KG1 (cell line): ENCODE data around the gene SPACA6.
"Not testable (repeated sequence)": the region's sequence is repeated elsewhere in the genome, so short reads cannot be mapped to it uniquely, and the experiment has no call there.

Experiments used
- DNase-seq: peaks from one replicate; lab custom pipeline; 2025; lab: John Stamatoyannopoulos, UW

The SPACA6 gene, protein sequence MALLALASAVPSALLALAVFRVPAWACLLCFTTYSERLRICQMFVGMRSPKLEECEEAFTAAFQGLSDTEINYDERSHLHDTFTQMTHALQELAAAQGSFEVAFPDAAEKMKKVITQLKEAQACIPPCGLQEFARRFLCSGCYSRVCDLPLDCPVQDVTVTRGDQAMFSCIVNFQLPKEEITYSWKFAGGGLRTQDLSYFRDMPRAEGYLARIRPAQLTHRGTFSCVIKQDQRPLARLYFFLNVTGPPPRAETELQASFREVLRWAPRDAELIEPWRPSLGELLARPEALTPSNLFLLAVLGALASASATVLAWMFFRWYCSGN

DNA sequence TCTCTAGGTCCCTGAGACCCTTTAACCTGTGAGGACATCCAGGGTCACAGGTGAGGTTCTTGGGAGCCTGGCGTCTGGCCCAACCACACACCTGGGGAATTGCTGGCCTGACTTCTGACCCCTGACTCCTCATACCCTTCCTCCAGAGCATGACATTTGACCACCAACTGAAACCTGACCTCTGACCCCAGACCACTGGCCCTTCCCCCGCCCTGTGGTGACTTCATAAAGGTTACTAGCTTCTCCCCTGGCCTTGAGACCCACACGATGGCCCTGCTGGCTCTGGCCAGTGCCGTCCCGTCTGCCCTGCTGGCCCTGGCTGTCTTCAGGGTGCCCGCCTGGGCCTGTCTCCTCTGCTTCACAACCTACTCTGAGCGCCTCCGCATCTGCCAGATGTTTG lies at the start of gene SPACA6:
Gene SPACA6 (plus strand): TSS at position 71 of the 400 bp plus-strand sequence. CDS start 197 bp downstream, at position 268.
- DNase-seq: no peak

GRCh38 chr19:51644636-51645271 lies 48.4 kb upstream of the SPACA6 start:
- DNase-seq: no peak

GRCh38 chr19:51646730-51647129 lies 46.4 kb upstream of the SPACA6 start, which contains the start of gene SIGLEC14:
Gene SIGLEC14, minus strand, starts transcription at chr19:51646825. Its CDS starts 66 bp downstream, at chr19:51646759.
- DNase-seq: not testable (repeated sequence)

GRCh38 chr19:51647318-51647717 lies 45.8 kb upstream of the SPACA6 start:
- DNase-seq: no peak

DNA sequence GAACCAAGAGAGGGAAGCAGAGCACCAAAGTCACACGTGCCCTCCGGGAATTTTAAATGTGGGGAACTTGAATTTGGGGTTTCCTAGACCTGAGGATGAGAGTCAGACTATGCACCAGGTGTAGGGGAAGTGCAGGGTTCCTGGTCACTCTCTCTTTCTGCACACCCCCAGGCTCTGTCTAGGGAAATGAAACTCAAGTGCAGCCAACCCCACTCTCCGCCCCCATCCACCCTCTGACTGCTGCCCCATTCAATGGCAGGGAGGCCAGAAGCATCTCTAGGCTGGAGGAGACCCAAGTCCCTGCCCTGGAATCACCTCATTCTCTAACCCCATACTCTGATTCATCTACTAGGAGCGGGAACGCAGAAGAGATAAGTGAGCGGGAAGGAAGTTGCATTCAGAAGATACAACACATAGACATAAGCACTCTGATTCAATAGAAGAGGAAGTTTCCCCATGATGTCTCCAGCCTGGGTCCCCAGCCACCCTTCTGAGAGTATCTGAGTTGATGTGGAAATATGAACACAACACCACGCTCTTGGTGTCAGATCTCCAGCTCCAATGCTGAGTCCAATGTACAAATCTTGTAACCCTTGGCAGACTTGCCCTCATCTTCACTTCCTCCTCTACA lies 41.8 kb upstream of the SPACA6 start:
- DNase-seq: no peak

DNA sequence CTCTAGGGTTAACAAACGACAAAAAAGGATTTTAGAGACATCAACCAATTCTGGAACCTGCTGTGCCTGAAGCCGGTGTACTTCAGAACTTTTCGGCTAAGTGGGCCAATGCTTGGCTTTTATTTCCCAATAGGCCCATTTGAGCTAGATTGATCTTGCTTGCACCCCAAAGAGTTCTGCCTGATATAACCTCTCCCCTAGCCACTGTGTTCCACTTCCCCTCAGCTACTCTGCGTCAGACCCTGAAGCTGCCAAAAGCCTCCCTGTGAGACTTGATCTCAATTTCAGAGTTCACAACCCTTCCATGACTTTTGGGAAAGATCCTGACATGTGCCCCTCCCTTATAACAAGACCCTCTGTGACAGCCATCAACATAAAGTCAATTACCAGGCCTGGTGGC lies 40.9 kb upstream of the SPACA6 start:
- no peak for DNase-seq

DNA sequence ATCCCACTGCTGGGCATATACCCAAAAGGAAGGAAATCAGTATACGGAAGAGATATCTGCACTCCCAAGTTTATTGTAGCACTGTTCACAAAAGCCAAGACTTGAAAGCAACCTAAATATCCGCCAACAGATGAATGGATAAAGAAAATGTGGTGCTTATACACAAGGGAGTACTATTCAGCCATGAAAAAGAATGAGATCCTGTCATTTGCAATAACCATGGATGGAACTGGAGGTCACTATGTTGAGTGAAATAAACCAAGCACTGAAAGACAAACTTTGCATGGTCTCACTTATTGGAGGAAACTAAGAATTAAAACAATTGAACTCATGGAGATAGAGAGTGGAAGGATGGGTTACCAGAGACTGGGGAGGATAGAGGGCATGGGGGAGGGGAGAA lies 40.0 kb upstream of the SPACA6 start:
- no peak for DNase-seq

GRCh38 chr19:51654783-51655182 lies 38.3 kb upstream of the SPACA6 start:
- no peak for DNase-seq

DNA sequence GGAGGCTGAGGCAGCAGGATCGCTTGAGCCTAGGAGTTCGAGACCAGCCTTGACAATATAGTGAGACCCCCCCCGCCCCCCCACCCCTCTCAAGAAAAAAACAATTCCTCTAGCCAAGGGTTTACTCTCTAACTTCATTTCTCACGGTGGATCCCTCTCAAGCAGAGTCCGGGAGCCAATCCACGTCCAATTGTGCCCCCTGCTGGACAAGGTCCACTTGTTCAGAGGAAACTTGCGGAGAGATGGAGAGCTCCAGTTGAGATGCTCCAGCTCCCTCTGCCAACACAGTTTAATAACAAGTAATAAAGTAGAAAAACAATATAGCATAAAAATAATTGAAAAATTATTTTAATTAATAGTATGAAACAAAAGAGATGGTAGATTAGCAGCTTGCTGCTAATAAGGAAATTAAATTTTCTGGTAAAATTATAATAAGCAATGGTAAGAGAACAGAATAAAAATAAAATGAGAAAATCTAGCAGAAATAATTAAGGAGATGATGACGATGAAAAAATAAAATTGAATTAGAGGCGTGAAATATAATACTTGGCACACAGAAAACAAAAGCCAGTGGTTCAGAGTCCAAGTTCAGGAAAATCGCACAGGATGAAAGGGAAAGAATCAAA lies 32.0 kb upstream of the SPACA6 start:
- peak; percentile 58 for DNase-seq

GRCh38 chr19:51663650-51664049 lies 29.5 kb upstream of the SPACA6 start:
- DNase-seq: no peak

- DNase-seq: no peak
Measured at GRCh38 chr19:51664131-51664530, 29.0 kb upstream of the SPACA6 start.

- no peak for DNase-seq
Measured at GRCh38 chr19:51664997-51665396, 28.1 kb upstream of the SPACA6 start.

- no peak for DNase-seq
Measured at GRCh38 chr19:51668216-51668615, 24.9 kb upstream of the SPACA6 start.

GRCh38 chr19:51675911-51676565 lies 17.1 kb upstream of the SPACA6 start:
- not testable (repeated sequence) for DNase-seq

DNA sequence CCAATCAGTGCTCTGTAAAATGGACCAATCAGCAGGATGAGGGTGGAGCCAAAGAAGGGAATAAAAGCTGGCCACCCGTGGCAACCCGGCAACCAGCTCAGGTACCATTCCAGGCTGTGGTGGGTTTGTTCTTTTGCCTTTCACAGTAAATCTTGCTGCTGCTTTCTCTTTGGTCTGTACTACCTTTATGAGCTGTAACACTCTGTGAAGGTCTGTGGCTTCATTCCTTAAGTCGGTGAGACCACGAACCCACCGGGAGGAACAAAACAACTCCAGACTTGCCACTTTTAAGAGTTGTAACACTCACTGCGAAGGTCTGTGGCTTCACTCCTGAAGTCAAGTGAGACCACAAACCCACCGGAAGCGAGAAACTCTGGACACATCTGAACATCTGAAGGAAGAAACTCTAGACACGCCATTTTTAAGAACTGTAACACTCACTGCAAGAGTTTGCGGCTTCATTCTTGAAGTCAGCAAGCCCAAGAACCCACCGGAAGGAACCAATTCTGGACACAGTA lies 16.5 kb upstream of the SPACA6 start:
- no peak for DNase-seq

- no peak for DNase-seq
Measured at GRCh38 chr19:51680474-51680873, 12.7 kb upstream of the SPACA6 start.

GRCh38 chr19:51681286-51681941 lies 11.7 kb upstream of the SPACA6 start:
- peak; percentile 40 for DNase-seq

DNA sequence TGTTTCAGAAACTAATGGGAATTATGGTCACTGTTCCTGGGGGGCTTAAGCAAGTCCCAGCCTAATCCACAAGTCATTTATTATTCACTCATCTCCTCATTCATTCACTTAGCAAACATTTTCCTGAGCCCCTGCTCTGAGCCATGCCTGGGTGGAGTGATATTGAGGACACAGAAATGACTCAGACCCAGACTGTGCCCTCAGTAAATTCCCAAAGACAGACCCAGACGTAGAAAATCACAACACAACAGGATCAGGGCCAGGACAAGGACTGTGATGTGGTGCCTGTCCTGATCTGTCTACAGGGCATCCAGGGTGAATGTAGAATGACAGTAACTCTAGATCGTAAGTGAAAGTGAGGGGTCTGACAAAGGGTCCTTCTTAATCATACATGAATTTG lies 7.0 kb upstream of the SPACA6 start:
- DNase-seq: no peak

- DNase-seq: no peak
Measured at GRCh38 chr19:51687791-51688670, 5.1 kb upstream of the SPACA6 start.
